SK-N-SH treated with all-trans-retinoic acid at 6 μM for 48 hours (cell line): ENCODE measurements around the gene IQCK.

Experiments
- CSRNP3 ChIP-seq: fragments of 250-450 bp; sonication (Bioruptor Pico); IDR thresholded peaks from 2 replicates; pipeline ENCODE4 v1.5.1; 2021; ENCODE audit warnings: mild to moderate bottlenecking, moderate library complexity
- ISL1 ChIP-seq: fragments of 250-450 bp; sonication (Bioruptor Pico); IDR thresholded peaks from 2 replicates; pipeline ENCODE4 v2.1.2; 2022; ENCODE audit warnings: mild to moderate bottlenecking, moderate library complexity
- PATZ1 ChIP-seq: fragments of 250-450 bp; sonication (Bioruptor Pico); IDR thresholded peaks from 2 replicates; pipeline ENCODE4 v1.8.0; 2020; ENCODE audit warnings: mild to moderate bottlenecking, moderate library complexity, borderline replicate concordance
- TSHZ2 ChIP-seq: fragments of 250-450 bp; sonication (Bioruptor Pico); IDR thresholded peaks from 2 replicates; pipeline ENCODE4 v1.5.0; 2020; ENCODE audit warnings: mild to moderate bottlenecking, moderate library complexity
- ZC3H10 ChIP-seq: fragments of 250-450 bp; sonication (Bioruptor Pico); IDR thresholded peaks from 2 replicates; pipeline ENCODE4 v1.5.1; 2021; ENCODE audit warnings: mild to moderate bottlenecking, moderate library complexity
- ZFP30 ChIP-seq: fragments of 450-650 bp; formaldehyde crosslinking; IDR thresholded peaks from 2 replicates; pipeline ENCODE4 v1.5.0; 2022; ENCODE audit warnings: mild to moderate bottlenecking, moderate library complexity
- ZNF70 ChIP-seq: fragments of 450-650 bp; formaldehyde crosslinking; IDR thresholded peaks from 2 replicates; pipeline ENCODE4 v1.5.0; 2020; ENCODE audit warnings: mild to moderate bottlenecking, moderate library complexity
- ZNF8 ChIP-seq: fragments of 450-650 bp; formaldehyde crosslinking; IDR thresholded peaks from 2 replicates; pipeline ENCODE4 v1.5.0; 2020; ENCODE audit warnings: mild to moderate bottlenecking, moderate library complexity

- TF ChIP-seq PATZ1 (CRISPR knock-in tag) (no peak), ZNF70 (CRISPR knock-in tag) (no peak), ZNF8 (CRISPR knock-in tag) (no peak), CSRNP3 (CRISPR knock-in tag) (no peak), ISL1 (CRISPR knock-in tag) (no peak), TSHZ2 (CRISPR knock-in tag) (no peak), ZC3H10 (CRISPR knock-in tag) (no peak), ZFP30 (CRISPR knock-in tag) (no peak)
These were observed 135.2 kb downstream of the IQCK start for GRCh38 chr16:19853132-19853741.
